Measurements from ENCODE around the gene KCNC1.

GRCh38 chr11:17687946-17688670 lies 46.5 kb upstream of the KCNC1 start:
- TF ChIP-seq CTCF (conservative IDR thresholded peaks at IDR 0.05; ENCODE audit: low read length), result no peak
- no peak for TF ChIP-seq EZH2phosphoT487 (IDR thresholded peaks at IDR 0.05; ENCODE audit: borderline replicate concordance)

Data from Loucy (cell line).